Stimulated activated memory B cell treated with anti-CD40 and anti-IgM and Interleukin-4, amounts not matched to agents 10 μg/mL and 1 μg/mL and 100 μg/mL, for 72 hours (primary cell): Measurements from ENCODE around the gene ZBTB7C.
A peak's percentile ranks its signal among the peaks of the same experiment; 100 is the strongest.

Source experiments
- ATAC-seq: fragments of 150-1000 bp; cut with Tn5 transposase; 2 replicates; pipeline ENCODE4 v1.10.0; 2021
- H3K27ac Mint-ChIP-seq: one replicate; pipeline ENCODE4 v1.8.0; 2022; ENCODE audit warnings: mild to moderate bottlenecking, mixed read lengths
- H3K27me3 Mint-ChIP-seq: one replicate; pipeline ENCODE4 v1.8.0; 2022; ENCODE audit warnings: mixed read lengths
- H3K36me3 Mint-ChIP-seq: one replicate; pipeline ENCODE4 v1.8.0; 2022; ENCODE audit warnings: mixed read lengths
- H3K4me1 Mint-ChIP-seq: one replicate; pipeline ENCODE4 v1.8.0; 2022; ENCODE audit warnings: mixed read lengths
- H3K4me3 Mint-ChIP-seq: one replicate; pipeline ENCODE4 v1.8.0; 2022; ENCODE audit warnings: mild to moderate bottlenecking, moderate library complexity, mixed read lengths
- H3K9me3 Mint-ChIP-seq: one replicate; pipeline ENCODE4 v1.8.0; 2022; ENCODE audit warnings: mixed read lengths

Gene ZBTB7C

GRCh38 chr18:48046843-48047242 lies 362.3 kb downstream of the ZBTB7C start:
- H3K4me3 Mint-ChIP-seq = no peak overlapping the region
- ATAC-seq = no peak
- H3K36me3 Mint-ChIP-seq = no peaks in the 10 kb centered on the region
- H3K4me1 Mint-ChIP-seq = no peaks in the 10 kb centered on the region
- H3K27me3 Mint-ChIP-seq = peaks cover 30% of the 10 kb centered on the region
- H3K27ac Mint-ChIP-seq = no peak overlapping the region
- peaks cover 4% of the 10 kb centered on the region for H3K9me3 Mint-ChIP-seq

- no peak for ATAC-seq
- no peaks in the 10 kb centered on the region for H3K36me3 Mint-ChIP-seq
- no peaks in the 10 kb centered on the region for H3K4me1 Mint-ChIP-seq
- H3K4me3 Mint-ChIP-seq = no peak overlapping the region
- H3K9me3 Mint-ChIP-seq = peaks cover 4% of the 10 kb centered on the region
- peaks cover 20% of the 10 kb centered on the region for H3K27me3 Mint-ChIP-seq
- no peak overlapping the region for H3K27ac Mint-ChIP-seq
Measured at GRCh38 chr18:48045744-48046143, 363.4 kb downstream of the ZBTB7C start.

GRCh38 chr18:48044944-48045343 lies 364.2 kb downstream of the ZBTB7C start:
- Mint-ChIP-seq H3K27me3 (peaks cover 20% of the 10 kb centered on the region), H3K27ac (no peak overlapping the region), H3K4me1 (no peaks in the 10 kb centered on the region), H3K36me3 (no peaks in the 10 kb centered on the region), H3K4me3 (no peak overlapping the region), H3K9me3 (peaks cover 4% of the 10 kb centered on the region)
- ATAC-seq = no peak

GRCh38 chr18:48043166-48043565 lies 366.0 kb downstream of the ZBTB7C start:
- H3K4me1 Mint-ChIP-seq = no peaks in the 10 kb centered on the region
- H3K9me3 Mint-ChIP-seq = peaks cover 4% of the 10 kb centered on the region
- H3K4me3 Mint-ChIP-seq = no peak overlapping the region
- H3K27ac Mint-ChIP-seq = no peak overlapping the region
- peaks cover 23% of the 10 kb centered on the region for H3K27me3 Mint-ChIP-seq
- H3K36me3 Mint-ChIP-seq = no peaks in the 10 kb centered on the region
- no peak for ATAC-seq

- no peaks in the 10 kb centered on the region for H3K4me1 Mint-ChIP-seq
- H3K27me3 Mint-ChIP-seq = peaks cover 15% of the 10 kb centered on the region
- no peak overlapping the region for H3K27ac Mint-ChIP-seq
- H3K36me3 Mint-ChIP-seq = no peaks in the 10 kb centered on the region
- no peak overlapping the region for H3K4me3 Mint-ChIP-seq
- H3K9me3 Mint-ChIP-seq = peaks cover 4% of the 10 kb centered on the region
- ATAC-seq = no peak
Measured at GRCh38 chr18:48042431-48042830, 366.8 kb downstream of the ZBTB7C start.

GRCh38 chr18:48040457-48041110 lies 368.6 kb downstream of the ZBTB7C start:
- Mint-ChIP-seq H3K4me1 (no peaks in the 10 kb centered on the region), H3K9me3 (peaks cover 4% of the 10 kb centered on the region), H3K4me3 (no peak overlapping the region), H3K27ac (no peak overlapping the region), H3K27me3 (peaks cover 28% of the 10 kb centered on the region), H3K36me3 (no peaks in the 10 kb centered on the region)
- ATAC-seq = no peak

- Mint-ChIP-seq H3K4me1 (no peaks in the 10 kb centered on the region), H3K9me3 (peaks cover 4% of the 10 kb centered on the region), H3K4me3 (no peak overlapping the region), H3K27ac (no peak overlapping the region), H3K27me3 (peaks cover 36% of the 10 kb centered on the region), H3K36me3 (no peaks in the 10 kb centered on the region)
- no peak for ATAC-seq
Measured at GRCh38 chr18:48039769-48040215, 369.4 kb downstream of the ZBTB7C start.

GRCh38 chr18:48038636-48039035 lies 370.5 kb downstream of the ZBTB7C start:
- Mint-ChIP-seq H3K4me3 (no peak overlapping the region), H3K9me3 (peaks cover 4% of the 10 kb centered on the region), H3K27me3 (peaks cover 39% of the 10 kb centered on the region), H3K27ac (no peak overlapping the region), H3K36me3 (no peaks in the 10 kb centered on the region), H3K4me1 (no peaks in the 10 kb centered on the region)
- ATAC-seq = no peak

GRCh38 chr18:48037481-48038271 lies 371.5 kb downstream of the ZBTB7C start:
- Mint-ChIP-seq H3K4me3 (no peak overlapping the region), H3K9me3 (no peaks in the 10 kb centered on the region), H3K36me3 (no peaks in the 10 kb centered on the region), H3K4me1 (no peaks in the 10 kb centered on the region), H3K27me3 (peaks cover 39% of the 10 kb centered on the region), H3K27ac (no peak overlapping the region)
- peak; percentile 2 for ATAC-seq

- Mint-ChIP-seq H3K36me3 (no peaks in the 10 kb centered on the region), H3K4me1 (no peaks in the 10 kb centered on the region), H3K9me3 (no peaks in the 10 kb centered on the region), H3K27me3 (peaks cover 39% of the 10 kb centered on the region), H3K27ac (no peak overlapping the region), H3K4me3 (no peak overlapping the region)
- ATAC-seq = no peak
Measured at GRCh38 chr18:48036641-48037421, 372.4 kb downstream of the ZBTB7C start.

GRCh38 chr18:48036226-48036625 lies 373.0 kb downstream of the ZBTB7C start:
- no peaks in the 10 kb centered on the region for H3K9me3 Mint-ChIP-seq
- H3K4me3 Mint-ChIP-seq = no peak overlapping the region
- no peaks in the 10 kb centered on the region for H3K36me3 Mint-ChIP-seq
- no peaks in the 10 kb centered on the region for H3K4me1 Mint-ChIP-seq
- peaks cover 39% of the 10 kb centered on the region for H3K27me3 Mint-ChIP-seq
- no peak for ATAC-seq
- H3K27ac Mint-ChIP-seq = no peak overlapping the region

GRCh38 chr18:48035556-48035860 lies 373.7 kb downstream of the ZBTB7C start:
- no peaks in the 10 kb centered on the region for H3K4me1 Mint-ChIP-seq
- no peaks in the 10 kb centered on the region for H3K36me3 Mint-ChIP-seq
- no peaks in the 10 kb centered on the region for H3K9me3 Mint-ChIP-seq
- peaks cover 35% of the 10 kb centered on the region for H3K27me3 Mint-ChIP-seq
- H3K27ac Mint-ChIP-seq = no peak overlapping the region
- no peak for ATAC-seq
- no peak overlapping the region for H3K4me3 Mint-ChIP-seq

- ATAC-seq = no peak
- Mint-ChIP-seq H3K4me1 (no peaks in the 10 kb centered on the region), H3K27ac (no peak overlapping the region), H3K9me3 (no peaks in the 10 kb centered on the region), H3K4me3 (no peak overlapping the region), H3K27me3 (peaks cover 29% of the 10 kb centered on the region), H3K36me3 (no peaks in the 10 kb centered on the region)
Measured at GRCh38 chr18:48034651-48035555, 374.3 kb downstream of the ZBTB7C start.

- no peak for ATAC-seq
Measured at GRCh38 chr18:48033790-48034650, 375.2 kb downstream of the ZBTB7C start.

More at GRCh38 chr18:48033790-48034650, 375.2 kb downstream of the ZBTB7C start:
- no peaks in the 10 kb centered on the region for H3K9me3 Mint-ChIP-seq
- no peak overlapping the region for H3K4me3 Mint-ChIP-seq
- no peak overlapping the region for H3K27ac Mint-ChIP-seq
- H3K4me1 Mint-ChIP-seq = no peaks in the 10 kb centered on the region
- no peaks in the 10 kb centered on the region for H3K36me3 Mint-ChIP-seq
- peaks cover 24% of the 10 kb centered on the region for H3K27me3 Mint-ChIP-seq
